Kidney glomerular epithelial cell (primary cell): ENCODE data around the gene CXorf66.
"Not testable (repeated sequence)": the region's sequence is repeated elsewhere in the genome, so short reads cannot be mapped to it uniquely, and the experiment has no call there.

Experiments
- DNase-seq: peaks from one replicate; lab custom pipeline; 2025; lab: John Stamatoyannopoulos, UW

CXorf66 gene

DNA sequence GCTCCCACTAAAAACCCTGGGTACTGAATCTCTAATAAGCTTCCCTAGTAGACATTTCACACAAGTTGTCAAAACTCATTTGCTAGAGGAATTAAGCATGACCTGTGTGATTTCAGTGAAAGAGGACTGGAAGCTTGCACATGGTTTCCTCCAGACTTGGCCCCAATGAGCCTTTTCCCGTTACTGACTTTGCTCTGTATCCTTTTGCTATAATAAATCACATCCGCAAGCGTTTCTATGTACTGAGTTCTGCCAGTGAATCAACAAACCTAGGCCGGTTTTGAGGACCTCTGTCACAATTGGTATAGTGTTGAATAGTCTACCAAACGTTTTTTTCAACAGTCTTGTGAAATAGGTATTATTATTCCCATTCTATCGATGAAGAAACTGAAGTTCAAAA, 40.6 kb downstream of the CXorf66 start:
- DNase-seq, result no peak

DNA sequence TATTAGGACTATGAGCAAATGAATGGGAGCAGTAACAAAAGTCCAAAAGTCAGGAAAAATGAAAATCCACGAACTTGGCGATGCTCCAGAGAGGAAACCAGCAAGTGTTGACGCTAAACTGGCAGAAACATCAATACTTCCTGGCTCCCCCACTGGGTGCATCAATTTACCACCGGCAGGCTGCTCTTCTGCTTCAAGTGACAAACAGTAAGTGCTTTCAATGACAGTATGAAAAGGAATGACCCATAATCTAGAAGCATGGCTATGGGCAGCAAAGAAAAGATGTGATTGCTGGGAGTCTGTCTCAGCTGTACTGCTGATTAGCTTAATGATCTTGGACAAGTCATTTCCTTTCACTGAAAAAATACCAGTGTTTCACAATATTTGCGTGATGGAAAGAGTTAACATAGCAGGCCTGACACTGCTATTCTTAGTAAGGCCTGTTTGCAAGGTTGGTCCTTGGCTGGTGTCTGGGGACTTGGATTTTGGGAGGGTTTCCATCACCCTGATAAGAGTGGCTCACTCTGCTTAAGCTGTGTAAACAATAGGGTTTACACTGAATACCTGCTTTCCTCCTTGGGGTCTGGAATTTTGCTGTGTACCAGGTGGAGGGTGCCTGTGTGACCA, 41.1 kb downstream of the CXorf66 start:
- no peak for DNase-seq

DNA sequence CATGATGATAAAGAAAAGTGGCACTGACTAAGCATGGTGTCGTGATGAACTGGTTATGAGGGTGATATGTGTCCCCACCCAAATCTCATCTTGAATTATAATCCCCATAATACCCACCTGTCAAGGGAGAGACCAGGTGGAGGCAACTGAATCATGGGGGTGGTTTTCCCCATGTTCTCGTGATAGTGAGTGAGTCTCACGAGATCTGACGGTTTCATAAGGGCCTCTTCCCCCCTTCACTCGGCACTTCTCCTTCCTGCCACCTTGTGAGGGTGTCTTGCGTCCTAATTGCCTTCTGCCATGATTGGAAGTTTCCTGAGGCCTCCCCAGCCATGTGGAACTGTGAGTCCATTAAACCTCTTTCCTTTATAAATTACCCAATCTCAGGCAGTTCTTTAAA, 44.2 kb downstream of the CXorf66 start:
- DNase-seq, result not testable (repeated sequence)

DNA sequence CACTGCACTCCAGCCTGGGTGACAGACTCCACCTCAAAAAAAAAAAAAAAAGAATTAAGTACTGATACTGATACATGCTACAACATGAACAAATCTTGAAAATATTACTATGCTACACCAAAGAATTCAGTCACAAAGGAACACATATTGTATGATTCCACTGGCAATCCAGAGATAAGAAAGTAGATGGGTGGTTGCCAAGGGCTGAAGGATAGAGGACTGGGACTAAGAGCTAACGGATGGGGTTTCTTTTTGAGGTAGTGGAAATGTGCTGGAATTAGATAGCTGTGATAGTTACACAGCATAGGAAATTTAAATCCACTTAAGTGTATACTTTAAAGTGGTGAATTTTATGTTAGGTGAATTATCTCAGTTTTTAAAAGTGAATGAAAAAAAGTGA, 45.0 kb downstream of the CXorf66 start:
- DNase-seq, result no peak

DNA sequence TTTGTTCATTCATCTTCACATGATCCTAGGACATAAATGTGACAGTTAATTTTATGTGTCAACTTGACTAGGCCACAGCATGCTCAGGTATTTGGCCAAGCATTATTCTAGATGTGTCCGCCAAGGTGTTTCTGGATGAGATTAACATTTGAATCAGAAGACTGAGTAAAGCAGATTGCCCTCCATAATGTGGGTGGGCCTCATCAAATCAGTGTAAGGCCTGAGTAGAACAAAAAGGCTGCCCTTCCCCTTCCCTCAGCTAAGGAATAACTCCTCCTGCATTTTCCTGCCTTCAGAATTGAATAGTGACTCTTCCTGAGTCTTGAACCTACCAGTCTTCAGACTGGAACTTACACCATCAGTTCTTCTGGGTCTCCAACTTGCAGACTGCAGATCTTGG, 50.9 kb downstream of the CXorf66 start:
- no peak for DNase-seq

DNA sequence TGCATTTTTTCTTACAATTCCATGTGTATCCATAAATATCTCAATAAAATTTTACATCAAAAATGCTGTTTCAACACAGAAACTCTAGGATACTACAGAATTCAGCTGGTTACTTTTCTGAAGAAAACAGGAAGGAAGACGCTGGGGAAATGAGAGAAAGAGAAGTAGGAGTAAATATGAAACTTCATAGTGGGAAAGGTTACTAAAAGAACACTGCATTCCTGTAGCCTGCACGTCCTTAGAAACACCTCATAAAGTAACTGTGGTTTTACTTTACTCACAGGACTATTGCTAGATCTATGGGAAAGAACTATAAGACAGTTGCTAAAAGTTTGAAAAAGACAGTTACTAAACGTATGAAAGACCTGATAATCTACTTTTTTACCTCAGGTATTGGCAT, 55.6 kb downstream of the CXorf66 start:
- DNase-seq, result no peak

DNA sequence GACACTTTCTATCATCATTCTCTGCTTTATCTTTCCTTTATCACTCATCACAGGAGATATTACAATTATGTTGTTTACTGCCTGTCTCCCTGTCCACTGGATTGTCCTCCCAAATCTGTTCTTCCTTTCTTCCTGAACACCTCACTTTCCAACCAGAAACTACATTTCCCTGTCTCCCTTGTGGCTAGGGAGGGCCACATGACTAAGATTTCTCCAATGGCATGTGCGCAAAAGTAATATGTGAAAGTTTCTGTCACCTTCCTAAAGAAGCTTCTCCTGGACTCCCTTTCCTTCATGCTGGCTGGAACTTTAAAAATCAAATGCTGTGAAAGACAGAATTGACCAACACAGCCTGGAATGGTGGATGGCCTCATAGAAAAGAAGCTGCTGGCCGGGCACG, 58.2 kb downstream of the CXorf66 start:
- DNase-seq, result no peak

DNA sequence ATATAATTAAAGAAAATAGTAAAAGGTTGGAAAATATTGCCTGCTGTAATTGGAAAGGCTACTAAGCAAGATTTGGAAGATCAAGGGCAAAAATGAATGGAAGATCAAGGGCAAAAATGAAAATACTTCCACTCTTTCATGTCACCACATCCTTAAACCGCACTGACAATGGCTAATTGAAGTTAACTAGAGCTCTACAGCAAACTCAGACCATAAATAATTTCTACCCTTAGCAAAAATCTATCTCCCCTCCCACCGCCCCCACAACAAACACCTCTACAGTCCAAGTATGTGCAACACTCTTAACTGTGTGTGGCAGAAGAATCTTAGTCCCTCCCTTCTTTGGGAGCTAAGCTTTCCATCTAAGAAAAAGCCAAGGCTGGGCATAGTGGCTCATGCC, 59.6 kb downstream of the CXorf66 start:
- DNase-seq, result no peak
